Fibroblast of gingiva (primary cell): ENCODE results near the gene OST4.

Experiments used
- DNase-seq: peaks from one replicate; pipeline ENCODE4 v3.0.0-alpha.2; 2011; ENCODE audit warnings: low read depth

Gene OST4

GRCh38 chr2:27093430-27094352, 22.2 kb upstream of the OST4 start:
- no peak for DNase-seq

- no peak for DNase-seq
These were observed 21.4 kb upstream of the OST4 start for GRCh38 chr2:27092696-27093429.

GRCh38 chr2:27091746-27092695, 20.6 kb upstream of the OST4 start:
- no peak for DNase-seq

- no peak for DNase-seq
These were observed 17.9 kb upstream of the OST4 start for GRCh38 chr2:27089111-27089954.

GRCh38 chr2:27088634-27089033, 17.2 kb upstream of the OST4 start:
- DNase-seq: no peak

- DNase-seq: no peak
These were observed 16.5 kb upstream of the OST4 start for GRCh38 chr2:27087823-27088410.

- DNase-seq: no peak
These were observed 15.5 kb upstream of the OST4 start, which contains the start of gene KHK for GRCh38 chr2:27086724-27087593. KHK (plus strand) TSS chr2:27086772; CDS start chr2:27087260, 488 bp downstream.

- peak; percentile 87 for DNase-seq
These were observed 14.8 kb upstream of the OST4 start for GRCh38 chr2:27086090-27086723.

GRCh38 chr2:27085673-27086089, 14.2 kb upstream of the OST4 start:
- peak; percentile 80 for DNase-seq

- no peak for DNase-seq
These were observed 13.7 kb upstream of the OST4 start for GRCh38 chr2:27085062-27085672.

GRCh38 chr2:27084297-27085061, 13.0 kb upstream of the OST4 start:
- no peak for DNase-seq

- DNase-seq: no peak
These were observed 12.2 kb upstream of the OST4 start for GRCh38 chr2:27083410-27084296.

GRCh38 chr2:27082773-27083409, 11.4 kb upstream of the OST4 start:
- DNase-seq: no peak

- DNase-seq: no peak
These were observed 10.7 kb upstream of the OST4 start for GRCh38 chr2:27081984-27082772.

- no peak for DNase-seq
These were observed 9.1 kb upstream of the OST4 start for GRCh38 chr2:27080603-27080936.

- no peak for DNase-seq
These were observed 8.7 kb upstream of the OST4 start for GRCh38 chr2:27080140-27080469.
